ENCODE measurements around the gene BIN2. TPM values are rescaled to one million over a fixed set of nuclear protein-coding genes. Genes with fewer than 3 reads are reported as not detected.

Gene BIN2
- total RNA-seq, 4 donors from 2014 or later = 0.68 to 1.9 (median 1.3) TPM

GRCh38 chr12:51369581-51369980 is 45.6 kb upstream of the BIN2 start:
- Histone ChIP-seq H3K9me3 (no peaks in the 10 kb centered on the region), H3K4me3 (no peak overlapping the region), H3K27ac (no peak overlapping the region), H3K4me1 (peaks cover 14% of the 10 kb centered on the region), H3K36me3 (no peaks in the 10 kb centered on the region), H3K27me3 (no peaks in the 10 kb centered on the region)
- WGBS = 91% methylated on average over 4 of the region's 4 CpGs
- TF ChIP-seq CTCF (IDR thresholded peaks at IDR 0.05) (no peak), POLR2A (IDR thresholded peaks at IDR 0.05) (no peak)
- DNase-seq (ENCODE audit: low spot score in 2 of 2) = no peak

DNA sequence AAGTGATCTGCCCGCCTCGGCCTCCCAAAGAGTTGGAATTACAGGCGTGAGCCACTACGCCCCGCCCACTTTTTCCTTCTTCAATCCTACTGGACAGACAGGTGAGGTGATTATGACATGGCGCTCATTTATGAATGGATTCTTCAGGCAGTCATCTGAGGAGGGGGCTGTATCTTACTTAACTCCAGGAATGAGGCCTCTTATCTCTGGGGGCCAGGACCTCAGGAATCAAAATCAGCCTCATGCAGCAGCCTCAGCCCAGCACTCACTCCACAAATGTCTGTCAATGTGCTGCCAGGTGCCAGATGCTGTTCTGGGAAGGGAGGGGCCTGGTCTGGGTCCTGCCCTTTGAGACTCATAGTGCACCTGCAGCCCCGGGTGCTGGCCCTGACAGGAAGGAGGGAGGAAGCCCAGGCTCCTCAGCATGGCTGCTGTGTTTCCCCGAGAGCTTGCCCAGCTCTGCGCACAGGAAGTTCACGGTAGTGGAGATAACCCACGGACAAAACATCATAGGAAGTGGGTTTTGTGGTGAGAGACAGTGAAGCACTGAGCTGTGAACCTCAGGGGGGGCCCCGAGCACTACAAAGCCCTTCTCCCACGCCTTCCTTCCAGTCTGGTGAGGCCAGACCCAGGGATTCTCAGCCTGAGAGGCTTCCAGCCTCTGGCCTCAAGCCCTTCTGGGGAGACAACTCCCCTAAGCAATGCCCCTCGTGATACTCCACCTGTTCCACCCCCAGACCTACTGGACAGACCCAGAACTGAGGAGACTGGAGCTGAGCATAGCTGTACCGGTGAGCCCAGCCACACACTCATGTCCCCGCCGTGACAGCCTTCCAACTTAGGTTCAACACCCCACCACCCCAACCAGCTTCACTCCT is 44.9 kb upstream of the BIN2 start:
- no peak overlapping the region for H3K27ac ChIP-seq
- H3K9me3 ChIP-seq = no peaks in the 10 kb centered on the region
- H3K36me3 ChIP-seq = no peaks in the 10 kb centered on the region
- no peak for TF ChIP-seq EP300 (IDR thresholded peaks at IDR 0.05)
- TF ChIP-seq POLR2A (IDR thresholded peaks at IDR 0.05) = no peak
- TF ChIP-seq POLR2AphosphoS5 (IDR thresholded peaks at IDR 0.05) = no peak
- no peak for TF ChIP-seq CTCF (IDR thresholded peaks at IDR 0.05)
- no peaks in the 10 kb centered on the region for H3K27me3 ChIP-seq
- WGBS = 71% methylated on average over 10 of the region's 17 CpGs
- peaks cover 14% of the 10 kb centered on the region for H3K4me1 ChIP-seq
- DNase-seq (ENCODE audit: low spot score in 2 of 2) = peak in 1 of 2 donors; percentile 71
- H3K4me3 ChIP-seq = no peak overlapping the region

GRCh38 chr12:51365276-51365675 is 41.3 kb upstream of the BIN2 start:
- Histone ChIP-seq H3K9me3 (no peaks in the 10 kb centered on the region), H3K27ac (no peak overlapping the region), H3K36me3 (no peaks in the 10 kb centered on the region), H3K27me3 (no peaks in the 10 kb centered on the region), H3K4me1 (peaks cover 3% of the 10 kb centered on the region), H3K4me3 (no peak overlapping the region)
- DNase-seq (ENCODE audit: low spot score in 2 of 2) = no peak
- TF ChIP-seq POLR2A (IDR thresholded peaks at IDR 0.05) (no peak), EP300 (IDR thresholded peaks at IDR 0.05) (no peak), CTCF (IDR thresholded peaks at IDR 0.05) (no peak), POLR2AphosphoS5 (IDR thresholded peaks at IDR 0.05) (no peak)
- WGBS = 99% methylated on average over 10 of the region's 10 CpGs

DNA sequence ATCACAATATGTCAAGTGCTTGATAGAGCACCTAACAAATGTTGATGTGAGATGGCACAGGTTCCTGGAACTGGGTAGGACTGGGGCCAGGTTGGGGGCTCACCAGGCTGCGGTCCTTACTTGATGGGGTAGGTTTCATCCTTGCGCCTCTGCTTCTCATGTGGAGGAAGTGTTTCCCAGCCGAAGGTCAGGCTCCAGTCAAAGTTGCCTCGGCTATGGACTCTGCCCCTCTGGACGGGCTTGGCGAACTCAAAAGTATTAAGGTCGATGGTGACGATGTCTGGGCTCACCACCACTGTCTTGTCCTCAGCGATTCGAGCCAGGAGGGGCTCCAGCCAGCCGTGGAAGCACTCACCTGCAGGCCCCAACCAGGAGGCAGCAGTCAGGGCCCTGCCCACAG is 40.0 kb upstream of the BIN2 start:
- Histone ChIP-seq H3K9me3 (no peaks in the 10 kb centered on the region), H3K4me3 (no peak overlapping the region), H3K27me3 (no peaks in the 10 kb centered on the region), H3K27ac (no peak overlapping the region), H3K4me1 (peaks cover 3% of the 10 kb centered on the region), H3K36me3 (no peaks in the 10 kb centered on the region)
- DNase-seq (ENCODE audit: low spot score in 2 of 2) = no peak
- TF ChIP-seq EP300 (IDR thresholded peaks at IDR 0.05) (no peak), POLR2AphosphoS5 (IDR thresholded peaks at IDR 0.05) (no peak), CTCF (IDR thresholded peaks at IDR 0.05) (no peak), POLR2A (IDR thresholded peaks at IDR 0.05) (no peak)
- WGBS = 94% methylated on average over 9 of the region's 11 CpGs

DNA sequence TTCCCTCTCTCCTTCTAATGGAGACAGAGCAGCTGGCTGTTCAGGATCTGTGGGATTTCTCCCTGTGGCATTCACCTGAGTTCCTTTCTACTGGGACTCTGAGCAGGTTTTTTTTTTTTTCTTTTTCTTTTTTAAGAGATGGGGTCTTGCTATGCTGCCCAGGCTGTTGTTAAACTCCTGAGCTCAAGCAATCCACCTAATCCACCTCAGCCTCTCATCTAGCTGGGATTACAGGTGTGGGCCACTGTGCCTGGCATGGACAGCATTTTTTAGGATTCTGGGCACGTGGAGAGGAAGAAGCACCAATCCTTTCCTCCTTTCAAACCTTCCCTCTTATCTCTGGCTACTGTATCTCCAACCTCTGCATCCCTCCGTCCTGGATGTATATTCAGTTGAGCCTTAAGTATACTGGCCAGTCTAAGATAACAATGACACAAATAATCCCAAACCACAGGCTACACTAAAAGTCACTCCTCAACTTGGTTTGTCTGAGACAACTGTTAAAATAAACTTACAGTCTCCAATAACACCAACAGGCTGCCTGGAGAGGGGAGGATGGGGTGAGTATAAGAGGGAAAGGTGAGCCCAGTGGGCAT is 38.9 kb upstream of the BIN2 start:
- Histone ChIP-seq H3K27ac (no peak overlapping the region), H3K4me3 (no peak overlapping the region), H3K27me3 (no peaks in the 10 kb centered on the region), H3K9me3 (no peaks in the 10 kb centered on the region), H3K36me3 (no peaks in the 10 kb centered on the region), H3K4me1 (no peaks in the 10 kb centered on the region)
- WGBS = 93% methylated on average over 2 of the region's 2 CpGs
- no peak for DNase-seq (ENCODE audit: low spot score in 2 of 2)
- TF ChIP-seq EP300 (IDR thresholded peaks at IDR 0.05) (no peak), POLR2A (IDR thresholded peaks at IDR 0.05) (no peak), POLR2AphosphoS5 (IDR thresholded peaks at IDR 0.05) (no peak), CTCF (IDR thresholded peaks at IDR 0.05) (no peak)
